Measurements from ENCODE around the gene SAE1. TPM values are rescaled to one million over a fixed set of nuclear protein-coding genes. Genes with fewer than 3 reads are reported as not detected.

Gene SAE1
- total and polyA plus RNA-seq, 2 experiments from 2014 or later, result 115 to 236 TPM

- Mint-ChIP-seq H3K27ac (no peak overlapping the region), H3K9me3 (peaks cover 2% of the 10 kb centered on the region; the same call in 1 of the 3 replicates), H3K4me3 (no peak overlapping the region; the same call in 2 of the 3 replicates), H3K36me3 (ENCODE audit: low read depth) (peaks cover 16% of the 10 kb centered on the region), H3K4me1 (peaks cover 23% of the 10 kb centered on the region), H3K27me3 (ENCODE audit: insufficient read depth, low read depth, poor library complexity) (peaks cover 24% of the 10 kb centered on the region)
- Histone ChIP-seq H3K4me2 (peak overlapping the region; percentile 95), H3K4me1 (ENCODE audit: insufficient read depth) (peaks cover 39% of the 10 kb centered on the region), H3K36me3 (ENCODE audit: insufficient read depth) (no peaks in the 10 kb centered on the region; the same call in 1 of the 2 replicates), H3F3A (replicated peaks; ENCODE audit: low read depth) (peaks cover 30% of the 10 kb centered on the region), H3K4me3 (peak overlapping the region; percentile 96), H3K9me2 (ENCODE audit: insufficient read depth) (no peaks in the 10 kb centered on the region), H2AFZ (no peak overlapping the region), H4K20me1 (replicated peaks; ENCODE audit: insufficient read depth) (no peaks in the 10 kb centered on the region; the same call in 1 of the 2 replicates), H3K27me3 (ENCODE audit: insufficient read depth) (peaks cover 11% of the 10 kb centered on the region), H3K79me2 (replicated peaks; ENCODE audit: insufficient read depth) (peaks cover 40% of the 10 kb centered on the region), H3K27ac (ENCODE audit: low read depth) (peak overlapping the region; percentile 99)
- ATAC-seq (peak; percentile 7), DNase-seq (ENCODE audit: low spot score) (peak; percentile 67)
- TF ChIP-seq POLR2AphosphoS5 (IDR thresholded peaks at IDR 0.05; ENCODE audit: low read depth) (no peak; the same call in 1 of the 2 replicates), STAT1 (IDR thresholded peaks at IDR 0.05; ENCODE audit: unreplicated experiment) (no peak), JUNB (IDR thresholded peaks at IDR 0.05; ENCODE audit: unreplicated experiment) (no peak), CREB1 (CRISPR knock-in tag; IDR thresholded peaks at IDR 0.05; ENCODE audit: low read depth) (no peak), ZNF114 (CRISPR knock-in tag; IDR thresholded peaks at IDR 0.05) (no peak), EZH2phosphoT487 (IDR thresholded peaks at IDR 0.05; ENCODE audit: unreplicated experiment) (no peak), NANOG (IDR thresholded peaks at IDR 0.05; ENCODE audit: borderline replicate concordance) (no peak), EZH2 (IDR thresholded peaks at IDR 0.05; ENCODE audit: low read depth, unreplicated experiment) (no peak), CTCF (conservative IDR thresholded peaks at IDR 0.05; ENCODE audit: low read depth in 2 of 2) (no peak), ZNF331 (CRISPR knock-in tag; IDR thresholded peaks at IDR 0.05; ENCODE audit: low read depth) (no peak)
- TF ChIP-seq, protein P1, sequence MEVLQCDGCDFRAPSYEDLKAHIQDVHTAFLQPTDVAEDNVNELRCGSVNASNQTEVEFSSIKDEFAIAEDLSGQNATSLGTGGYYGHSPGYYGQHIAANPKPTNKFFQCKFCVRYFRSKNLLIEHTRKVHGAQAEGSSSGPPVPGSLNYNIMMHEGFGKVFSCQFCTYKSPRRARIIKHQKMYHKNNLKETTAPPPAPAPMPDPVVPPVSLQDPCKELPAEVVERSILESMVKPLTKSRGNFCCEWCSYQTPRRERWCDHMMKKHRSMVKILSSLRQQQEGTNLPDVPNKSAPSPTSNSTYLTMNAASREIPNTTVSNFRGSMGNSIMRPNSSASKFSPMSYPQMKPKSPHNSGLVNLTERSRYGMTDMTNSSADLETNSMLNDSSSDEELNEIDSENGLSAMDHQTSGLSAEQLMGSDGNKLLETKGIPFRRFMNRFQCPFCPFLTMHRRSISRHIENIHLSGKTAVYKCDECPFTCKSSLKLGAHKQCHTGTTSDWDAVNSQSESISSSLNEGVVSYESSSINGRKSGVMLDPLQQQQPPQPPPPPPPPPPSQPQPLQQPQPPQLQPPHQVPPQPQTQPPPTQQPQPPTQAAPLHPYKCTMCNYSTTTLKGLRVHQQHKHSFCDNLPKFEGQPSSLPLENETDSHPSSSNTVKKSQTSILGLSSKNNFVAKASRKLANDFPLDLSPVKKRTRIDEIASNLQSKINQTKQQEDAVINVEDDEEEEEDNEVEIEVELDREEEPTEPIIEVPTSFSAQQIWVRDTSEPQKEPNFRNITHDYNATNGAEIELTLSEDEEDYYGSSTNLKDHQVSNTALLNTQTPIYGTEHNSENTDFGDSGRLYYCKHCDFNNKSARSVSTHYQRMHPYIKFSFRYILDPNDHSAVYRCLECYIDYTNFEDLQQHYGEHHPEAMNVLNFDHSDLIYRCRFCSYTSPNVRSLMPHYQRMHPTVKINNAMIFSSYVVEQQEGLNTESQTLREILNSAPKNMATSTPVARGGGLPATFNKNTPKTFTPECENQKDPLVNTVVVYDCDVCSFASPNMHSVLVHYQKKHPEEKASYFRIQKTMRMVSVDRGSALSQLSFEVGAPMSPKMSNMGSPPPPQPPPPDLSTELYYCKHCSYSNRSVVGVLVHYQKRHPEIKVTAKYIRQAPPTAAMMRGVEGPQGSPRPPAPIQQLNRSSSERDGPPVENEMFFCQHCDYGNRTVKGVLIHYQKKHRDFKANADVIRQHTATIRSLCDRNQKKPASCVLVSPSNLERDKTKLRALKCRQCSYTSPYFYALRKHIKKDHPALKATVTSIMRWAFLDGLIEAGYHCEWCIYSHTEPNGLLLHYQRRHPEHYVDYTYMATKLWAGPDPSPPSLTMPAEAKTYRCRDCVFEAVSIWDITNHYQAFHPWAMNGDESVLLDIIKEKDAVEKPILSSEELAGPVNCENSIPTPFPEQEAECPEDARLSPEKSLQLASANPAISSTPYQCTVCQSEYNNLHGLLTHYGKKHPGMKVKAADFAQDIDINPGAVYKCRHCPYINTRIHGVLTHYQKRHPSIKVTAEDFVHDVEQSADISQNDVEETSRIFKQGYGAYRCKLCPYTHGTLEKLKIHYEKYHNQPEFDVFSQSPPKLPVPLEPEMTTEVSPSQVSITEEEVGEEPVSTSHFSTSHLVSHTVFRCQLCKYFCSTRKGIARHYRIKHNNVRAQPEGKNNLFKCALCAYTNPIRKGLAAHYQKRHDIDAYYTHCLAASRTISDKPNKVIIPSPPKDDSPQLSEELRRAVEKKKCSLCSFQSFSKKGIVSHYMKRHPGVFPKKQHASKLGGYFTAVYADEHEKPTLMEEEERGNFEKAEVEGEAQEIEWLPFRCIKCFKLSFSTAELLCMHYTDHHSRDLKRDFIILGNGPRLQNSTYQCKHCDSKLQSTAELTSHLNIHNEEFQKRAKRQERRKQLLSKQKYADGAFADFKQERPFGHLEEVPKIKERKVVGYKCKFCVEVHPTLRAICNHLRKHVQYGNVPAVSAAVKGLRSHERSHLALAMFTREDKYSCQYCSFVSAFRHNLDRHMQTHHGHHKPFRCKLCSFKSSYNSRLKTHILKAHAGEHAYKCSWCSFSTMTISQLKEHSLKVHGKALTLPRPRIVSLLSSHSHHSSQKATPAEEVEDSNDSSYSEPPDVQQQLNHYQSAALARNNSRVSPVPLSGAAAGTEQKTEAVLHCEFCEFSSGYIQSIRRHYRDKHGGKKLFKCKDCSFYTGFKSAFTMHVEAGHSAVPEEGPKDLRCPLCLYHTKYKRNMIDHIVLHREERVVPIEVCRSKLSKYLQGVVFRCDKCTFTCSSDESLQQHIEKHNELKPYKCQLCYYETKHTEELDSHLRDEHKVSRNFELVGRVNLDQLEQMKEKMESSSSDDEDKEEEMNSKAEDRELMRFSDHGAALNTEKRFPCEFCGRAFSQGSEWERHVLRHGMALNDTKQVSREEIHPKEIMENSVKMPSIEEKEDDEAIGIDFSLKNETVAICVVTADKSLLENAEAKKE (CRISPR knock-in tag; IDR thresholded peaks at IDR 0.05), result no peak
- TF ChIP-seq, protein P2, sequence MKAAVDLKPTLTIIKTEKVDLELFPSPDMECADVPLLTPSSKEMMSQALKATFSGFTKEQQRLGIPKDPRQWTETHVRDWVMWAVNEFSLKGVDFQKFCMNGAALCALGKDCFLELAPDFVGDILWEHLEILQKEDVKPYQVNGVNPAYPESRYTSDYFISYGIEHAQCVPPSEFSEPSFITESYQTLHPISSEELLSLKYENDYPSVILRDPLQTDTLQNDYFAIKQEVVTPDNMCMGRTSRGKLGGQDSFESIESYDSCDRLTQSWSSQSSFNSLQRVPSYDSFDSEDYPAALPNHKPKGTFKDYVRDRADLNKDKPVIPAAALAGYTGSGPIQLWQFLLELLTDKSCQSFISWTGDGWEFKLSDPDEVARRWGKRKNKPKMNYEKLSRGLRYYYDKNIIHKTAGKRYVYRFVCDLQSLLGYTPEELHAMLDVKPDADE (IDR thresholded peaks at IDR 0.05), result no peak
- TF ChIP-seq, protein P3, sequence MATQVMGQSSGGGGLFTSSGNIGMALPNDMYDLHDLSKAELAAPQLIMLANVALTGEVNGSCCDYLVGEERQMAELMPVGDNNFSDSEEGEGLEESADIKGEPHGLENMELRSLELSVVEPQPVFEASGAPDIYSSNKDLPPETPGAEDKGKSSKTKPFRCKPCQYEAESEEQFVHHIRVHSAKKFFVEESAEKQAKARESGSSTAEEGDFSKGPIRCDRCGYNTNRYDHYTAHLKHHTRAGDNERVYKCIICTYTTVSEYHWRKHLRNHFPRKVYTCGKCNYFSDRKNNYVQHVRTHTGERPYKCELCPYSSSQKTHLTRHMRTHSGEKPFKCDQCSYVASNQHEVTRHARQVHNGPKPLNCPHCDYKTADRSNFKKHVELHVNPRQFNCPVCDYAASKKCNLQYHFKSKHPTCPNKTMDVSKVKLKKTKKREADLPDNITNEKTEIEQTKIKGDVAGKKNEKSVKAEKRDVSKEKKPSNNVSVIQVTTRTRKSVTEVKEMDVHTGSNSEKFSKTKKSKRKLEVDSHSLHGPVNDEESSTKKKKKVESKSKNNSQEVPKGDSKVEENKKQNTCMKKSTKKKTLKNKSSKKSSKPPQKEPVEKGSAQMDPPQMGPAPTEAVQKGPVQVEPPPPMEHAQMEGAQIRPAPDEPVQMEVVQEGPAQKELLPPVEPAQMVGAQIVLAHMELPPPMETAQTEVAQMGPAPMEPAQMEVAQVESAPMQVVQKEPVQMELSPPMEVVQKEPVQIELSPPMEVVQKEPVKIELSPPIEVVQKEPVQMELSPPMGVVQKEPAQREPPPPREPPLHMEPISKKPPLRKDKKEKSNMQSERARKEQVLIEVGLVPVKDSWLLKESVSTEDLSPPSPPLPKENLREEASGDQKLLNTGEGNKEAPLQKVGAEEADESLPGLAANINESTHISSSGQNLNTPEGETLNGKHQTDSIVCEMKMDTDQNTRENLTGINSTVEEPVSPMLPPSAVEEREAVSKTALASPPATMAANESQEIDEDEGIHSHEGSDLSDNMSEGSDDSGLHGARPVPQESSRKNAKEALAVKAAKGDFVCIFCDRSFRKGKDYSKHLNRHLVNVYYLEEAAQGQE (IDR thresholded peaks at IDR 0.05; ENCODE audit: unreplicated experiment), result no peak
Measured at GRCh38 chr19:47228168-47228936, 97.7 kb downstream of the SAE1 start.

Measured in GM23338 (cell line).